Ovary (tissue), 9 donors: ENCODE data around the gene KIF1A. TPM values are rescaled to one million over a fixed set of nuclear protein-coding genes. Genes with fewer than 3 reads are reported as not detected.

ENCODE experiments used
- DNase-seq, 5 donors: peaks; one replicate each; pipeline ENCODE4 v3.0.0-alpha.2; 2019 to 2020
- H3K27ac ChIP-seq, 2 donors: fragments of 200-600 bp; one replicate each; pipeline versions ENCODE4 v1.5.1 to v1.8.0; 2019 to 2022
- H3K27me3 ChIP-seq: fragments of 200-600 bp; one replicate; pipeline ENCODE4 v1.8.0; 2022
- H3K36me3 ChIP-seq: fragments of 200-600 bp; sonication (generic); one replicate; pipeline ENCODE4 v1.5.1; 2019
- H3K4me1 ChIP-seq: one replicate; pipeline ENCODE4 v1.8.1; 2013; ENCODE audit warnings: mild to moderate bottlenecking, moderate library complexity; ENCODE audit not compliant: insufficient read depth
- H3K4me3 ChIP-seq: fragments of 200-600 bp; sonication (generic); one replicate; pipeline ENCODE4 v1.5.1; 2017
- H3K9me3 ChIP-seq, 2 donors: fragments of 200-600 bp in 1 of 2; sonication (generic) in 1 of 2; one replicate each; pipeline versions ENCODE4 v1.5.1 to v1.8.1; 2013 to 2019; ENCODE audit warnings: mild to moderate bottlenecking in 1 of 2, moderate library complexity in 1 of 2
- EP300 ChIP-seq: sonication (generic); formaldehyde crosslinking; IDR thresholded peaks from one replicate; pipeline ENCODE4 v1.6.1; 2017; ENCODE audit warnings: antibody characterized with exemption
- POLR2A ChIP-seq: fragments of 450-650 bp; IDR thresholded peaks from one replicate; pipeline ENCODE4 v1.6.1; 2017; ENCODE audit warnings: antibody characterized with exemption, mild to moderate bottlenecking, moderate library complexity
- WGBS, 3 donors: extraction: QIAGEN DNeasy Blood & Tissue Kit in 1 of 3; methylation state at CpG; one replicate each; pipeline versions ENCODE4 v1.1.5 to v1.1.7; 2013 to 2017; 5-methylcytosine and 5-hydroxymethylcytosine counted together
- intact Hi-C, 4 donors: fragments of 100-400 bp; cut with DNase I; formaldehyde crosslinking; loops; one replicate each; pipeline versions ENCODE4 v1.11.0 to v1.15.1; 2022 to 2023
- polyA plus RNA-seq, 2 donors: library from polyadenylated mRNA; stranded (reverse); fragments of 200-250 nt in 1 of 2; fragments of 350-450 nt in 1 of 2; fragmentation: Illumina TruSeq in 1 of 2; extraction: RNeasy Lipid Tissue Mini Kit (QIAGEN cat#74804) in 1 of 2; gene quantifications; one replicate each; pipeline ENCODE4 v1.2.3, GENCODE V29; 2013 to 2014
- total RNA-seq, 7 donors: library from RNA; depleted of rRNA in 2 of 7; stranded (reverse); fragments of >200 nt in 2 of 7; fragmentation: NEBNext Ultra II Directional in 3 of 7; extraction: Animal tissue kit (Norgen Biotek cat#: 25700) in 3 of 7; gene quantifications; one replicate each; pipeline versions ENCODE4 v1.1.0 to v1.2.4, GENCODE V29; 2016 to 2023
- TF ChIP-seq, protein P1 (sequence below), 3 donors: fragments of 450-650 bp in 2 of 3; fragments of 200-600 bp in 1 of 3; IDR thresholded peaks; one replicate each; pipeline versions ENCODE4 v1.5.1 to v1.8.0; 2016 to 2022; ENCODE audit warnings: antibody characterized with exemption in 3 of 3, mild to moderate bottlenecking in 1 of 3
- donor health status: DM: no; HTN: no; CAD: no; lungs with moderate emphysema.
- donor health status: DM: no; HTN: no; CAD: no.
- donor health status: Bipolar disorder and iron deficiency.
- donor health status: DM: yes; HTN: yes; CAD: no.
- donor health status: DM: no; HTN: no; CAD: no.
- donor health status: DM: yes; HTN: yes; CAD: no.

The KIF1A gene
- total and polyA plus RNA-seq, 9 donors: 0.48 to 4.4 (median 1.2) TPM

DNA sequence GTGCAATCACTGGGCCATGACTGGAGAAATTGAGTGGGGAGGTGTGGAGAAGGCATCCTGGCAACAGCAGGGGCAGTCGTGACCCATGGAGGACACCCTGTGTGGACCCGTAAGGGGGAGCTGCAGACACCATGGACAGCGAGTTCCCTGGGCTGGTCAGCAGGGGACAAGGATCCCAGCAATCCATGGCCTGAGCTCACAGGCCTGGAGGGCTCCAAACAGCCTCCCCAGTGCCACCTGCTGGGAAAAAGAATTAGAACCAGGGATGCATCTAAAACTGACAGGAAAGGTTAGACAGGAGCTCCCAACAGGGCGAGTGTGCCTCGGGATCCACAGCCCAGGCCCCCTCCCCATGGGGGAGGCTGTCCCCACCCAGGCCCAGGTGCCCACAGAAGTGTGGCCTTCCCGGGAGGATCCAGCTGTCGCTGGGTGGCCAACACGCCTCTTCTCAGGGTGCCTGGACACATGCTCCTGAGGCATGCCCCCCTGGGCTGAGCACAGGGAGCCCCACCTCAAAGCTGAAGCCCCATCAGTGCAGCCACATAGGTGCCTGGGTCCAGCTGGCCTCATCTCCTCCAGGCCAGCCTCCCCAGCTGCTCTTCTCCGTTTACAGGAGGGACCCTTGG is 20.5 kb upstream of the KIF1A start:
- no peaks in the 10 kb centered on the region for H3K27me3 ChIP-seq
- peak in 4 of 5 donors; percentile 38 to 60 (median 57) for DNase-seq
- H3K27ac ChIP-seq: no peak overlapping the region
- no peaks in the 10 kb centered on the region for H3K36me3 ChIP-seq
- 27 to 37% (median 34%) methylated on average over 9 of the region's 9 CpGs for WGBS, 3 donors
- no peak overlapping the region for H3K4me3 ChIP-seq
- no peaks in the 10 kb centered on the region for H3K9me3 ChIP-seq
- H3K4me1 ChIP-seq: no peaks in the 10 kb centered on the region
- intact Hi-C loops: no loop called here
- TF ChIP-seq POLR2A: no peak
- TF ChIP-seq, protein P1, sequence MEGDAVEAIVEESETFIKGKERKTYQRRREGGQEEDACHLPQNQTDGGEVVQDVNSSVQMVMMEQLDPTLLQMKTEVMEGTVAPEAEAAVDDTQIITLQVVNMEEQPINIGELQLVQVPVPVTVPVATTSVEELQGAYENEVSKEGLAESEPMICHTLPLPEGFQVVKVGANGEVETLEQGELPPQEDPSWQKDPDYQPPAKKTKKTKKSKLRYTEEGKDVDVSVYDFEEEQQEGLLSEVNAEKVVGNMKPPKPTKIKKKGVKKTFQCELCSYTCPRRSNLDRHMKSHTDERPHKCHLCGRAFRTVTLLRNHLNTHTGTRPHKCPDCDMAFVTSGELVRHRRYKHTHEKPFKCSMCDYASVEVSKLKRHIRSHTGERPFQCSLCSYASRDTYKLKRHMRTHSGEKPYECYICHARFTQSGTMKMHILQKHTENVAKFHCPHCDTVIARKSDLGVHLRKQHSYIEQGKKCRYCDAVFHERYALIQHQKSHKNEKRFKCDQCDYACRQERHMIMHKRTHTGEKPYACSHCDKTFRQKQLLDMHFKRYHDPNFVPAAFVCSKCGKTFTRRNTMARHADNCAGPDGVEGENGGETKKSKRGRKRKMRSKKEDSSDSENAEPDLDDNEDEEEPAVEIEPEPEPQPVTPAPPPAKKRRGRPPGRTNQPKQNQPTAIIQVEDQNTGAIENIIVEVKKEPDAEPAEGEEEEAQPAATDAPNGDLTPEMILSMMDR (IDR thresholded peaks at IDR 0.05): peak; percentile 16 to 54 (median 41)

DNA sequence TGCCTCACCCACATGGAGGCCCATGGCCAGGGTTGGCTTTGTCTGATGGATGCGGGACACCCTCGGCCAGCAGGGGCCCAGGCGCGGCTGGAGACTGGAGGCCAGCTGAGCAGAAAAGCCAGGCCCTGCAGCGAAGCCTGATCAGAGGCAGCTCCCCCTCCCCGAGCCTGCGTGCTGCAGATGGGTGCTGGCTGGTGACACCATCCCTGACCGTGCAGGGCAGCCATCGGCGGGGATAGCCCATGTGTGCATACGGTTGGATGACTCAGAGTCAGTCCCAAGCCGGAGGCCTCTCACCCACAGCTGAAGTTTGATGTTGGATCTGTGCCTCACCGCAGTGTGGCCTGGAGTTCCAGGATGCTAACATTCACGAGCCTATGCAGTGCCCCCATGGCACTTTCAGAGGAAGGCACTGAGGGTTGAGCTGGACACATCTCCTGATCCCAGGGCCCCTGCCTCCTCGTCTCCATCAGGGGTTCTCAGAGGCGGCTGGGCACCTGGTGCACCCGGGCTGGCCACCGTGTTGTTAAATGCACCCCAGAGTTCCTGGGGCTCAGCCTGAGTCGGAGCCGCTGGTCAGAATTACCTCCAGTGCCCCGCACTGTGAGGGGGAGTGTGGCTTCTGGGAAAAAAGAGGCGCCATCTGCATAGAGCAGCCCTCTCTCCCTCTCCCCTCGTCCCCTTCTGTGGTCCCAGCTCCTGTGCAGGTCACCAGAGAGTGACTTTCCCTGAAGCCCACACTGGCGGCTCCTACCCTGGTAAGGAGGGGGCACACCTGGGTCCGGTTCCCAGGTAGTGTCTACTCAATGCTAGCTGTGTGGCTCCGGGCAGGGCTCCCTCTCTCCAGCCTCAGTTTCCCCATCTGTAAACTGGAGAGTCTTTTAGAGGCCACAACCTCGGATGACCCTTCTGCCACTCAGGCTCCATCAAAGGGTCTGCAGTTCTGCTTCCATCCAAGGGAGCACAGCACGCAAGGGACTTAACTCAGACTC is 19.4 kb upstream of the KIF1A start:
- Histone ChIP-seq H3K27ac (no peak overlapping the region), H3K9me3 (no peaks in the 10 kb centered on the region), H3K4me3 (no peak overlapping the region), H3K4me1 (no peaks in the 10 kb centered on the region), H3K36me3 (no peaks in the 10 kb centered on the region), H3K27me3 (no peaks in the 10 kb centered on the region)
- WGBS, 3 donors: 78 to 88% (median 85%) methylated on average over 28 of the region's 28 CpGs
- DNase-seq: peak in 1 of 5 donors; percentile 14
- TF ChIP-seq, protein P1 (IDR thresholded peaks at IDR 0.05): no peak
- TF ChIP-seq EP300: no peak
- TF ChIP-seq POLR2A: no peak
- intact Hi-C loops: no loop called here

DNA sequence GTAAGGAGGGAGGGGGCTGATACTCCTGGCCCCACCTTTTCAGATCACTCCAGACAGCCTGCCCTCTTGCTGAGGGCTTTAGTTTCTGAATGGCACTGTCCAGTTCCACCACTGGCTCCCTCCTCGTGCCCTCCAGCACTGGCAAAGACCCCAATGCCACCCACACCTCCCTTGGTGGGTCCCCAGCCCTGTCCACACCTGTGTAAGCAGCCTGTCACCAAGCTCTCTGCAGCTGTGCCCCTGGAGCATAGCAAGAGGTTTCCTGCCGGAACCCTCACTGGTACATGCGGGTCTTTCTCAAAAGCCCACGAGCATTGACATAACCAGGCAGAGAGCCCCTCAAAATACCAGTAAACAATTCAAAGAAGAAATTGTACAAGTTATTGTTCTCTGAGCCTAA is 17.6 kb upstream of the KIF1A start:
- H3K36me3 ChIP-seq: no peaks in the 10 kb centered on the region
- TF ChIP-seq, protein P1 (IDR thresholded peaks at IDR 0.05): no peak
- TF ChIP-seq EP300 (no peak), POLR2A (no peak)
- peaks cover under 1% of the 10 kb centered on the region for H3K4me1 ChIP-seq
- H3K4me3 ChIP-seq: no peak overlapping the region
- WGBS, 3 donors: 60 to 77% (median 71%) methylated on average over 4 of the region's 4 CpGs
- no peaks in the 10 kb centered on the region for H3K27me3 ChIP-seq
- H3K27ac ChIP-seq: no peak overlapping the region
- DNase-seq: peak in 1 of 5 donors; percentile 4
- H3K9me3 ChIP-seq: no peaks in the 10 kb centered on the region
- intact Hi-C loops: no loop called here

DNA sequence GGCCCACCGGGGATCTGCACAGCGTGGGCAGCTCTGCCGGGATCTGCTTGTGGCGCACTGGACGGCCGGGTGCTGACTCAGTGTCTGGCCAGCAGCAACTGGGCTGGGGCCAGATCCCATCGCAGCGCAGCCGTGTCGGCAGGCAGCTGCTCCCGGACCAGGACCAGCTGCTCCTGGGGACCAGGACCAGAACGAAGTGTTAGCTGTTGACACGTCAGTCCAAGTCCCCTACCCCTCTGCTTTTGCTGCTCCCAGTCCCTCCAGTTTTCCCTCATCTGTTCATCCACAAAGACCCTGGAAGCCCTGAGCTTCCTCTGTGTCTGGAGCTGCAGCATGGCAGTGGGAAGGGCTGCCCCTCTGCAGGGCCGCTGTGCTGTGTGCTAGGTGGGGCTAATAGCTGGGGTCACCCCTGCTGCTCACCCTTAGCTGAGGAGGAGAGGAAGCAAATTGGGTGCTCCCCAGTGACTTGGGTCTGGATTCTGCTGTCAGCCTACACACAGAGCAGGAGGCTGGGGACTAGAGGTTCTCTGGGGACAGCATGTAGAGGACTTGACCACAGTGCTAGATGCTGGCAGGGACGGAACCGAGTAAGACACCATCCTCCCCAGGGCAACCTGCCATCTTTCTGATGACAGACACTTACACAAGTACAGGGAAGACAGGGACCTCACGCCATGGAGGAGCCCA is 16.9 kb upstream of the KIF1A start:
- Histone ChIP-seq H3K9me3 (no peaks in the 10 kb centered on the region), H3K27me3 (no peaks in the 10 kb centered on the region), H3K4me3 (no peak overlapping the region), H3K27ac (no peak overlapping the region), H3K36me3 (no peaks in the 10 kb centered on the region), H3K4me1 (peaks cover 3% of the 10 kb centered on the region)
- DNase-seq: peak in 4 of 5 donors; percentile 38 to 76 (median 46)
- intact Hi-C loops: no loop called here
- WGBS, 3 donors: 18 to 37% (median 20%) methylated on average over 16 to 17 of the region's 17 CpGs
- no peak for TF ChIP-seq POLR2A
- no peak for TF ChIP-seq EP300
- TF ChIP-seq, protein P1 (IDR thresholded peaks at IDR 0.05): no peak
